ENCODE data around the gene GSTA1.
"Not testable (repeated sequence)": the region's sequence is repeated elsewhere in the genome, so short reads cannot be mapped to it uniquely, and the experiment has no call there.

Gene GSTA1

DNA sequence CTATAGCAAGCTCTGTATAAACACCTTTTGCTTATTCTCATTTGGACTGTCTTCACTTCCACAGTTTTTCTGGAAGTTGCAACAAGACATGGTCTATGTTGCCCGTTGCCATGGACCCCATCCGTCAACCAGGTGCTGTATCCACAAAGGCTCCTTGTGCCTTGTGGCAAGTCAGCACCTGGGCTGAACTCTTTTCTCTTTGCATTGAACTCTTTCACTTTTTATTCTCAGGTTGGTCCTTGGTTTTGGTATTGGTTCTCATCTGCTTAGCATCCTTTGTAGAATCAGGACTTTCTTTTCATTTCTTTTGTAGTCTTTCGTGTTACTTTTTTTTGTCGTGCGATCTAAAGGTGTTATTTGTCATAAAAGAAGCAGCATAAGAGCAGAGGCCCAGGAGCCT lies 5.0 kb upstream of the GSTA1 start:
- no peak for DNase-seq (ENCODE audit: low read depth)

DNA sequence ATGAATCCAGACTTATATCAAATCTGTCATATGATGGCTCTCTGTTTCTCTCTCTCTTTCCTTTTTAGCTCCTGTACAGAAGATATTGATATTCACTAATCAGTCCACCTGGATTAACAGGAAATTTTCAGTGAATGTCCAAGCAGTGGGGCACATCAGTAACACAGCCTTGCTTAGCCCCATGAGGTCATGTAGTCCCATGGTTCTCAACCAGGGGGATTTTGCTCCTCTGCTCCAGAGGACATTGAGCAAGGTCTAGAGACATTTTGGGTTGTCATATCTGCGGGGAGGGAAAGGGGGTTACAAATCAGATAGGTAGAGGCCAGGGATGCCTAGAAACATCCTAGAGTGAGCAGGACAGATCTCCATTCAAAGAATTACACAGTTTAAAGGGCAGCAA lies 810 bp downstream of the GSTA1 start:
- no peak for DNase-seq (ENCODE audit: low read depth)

DNA sequence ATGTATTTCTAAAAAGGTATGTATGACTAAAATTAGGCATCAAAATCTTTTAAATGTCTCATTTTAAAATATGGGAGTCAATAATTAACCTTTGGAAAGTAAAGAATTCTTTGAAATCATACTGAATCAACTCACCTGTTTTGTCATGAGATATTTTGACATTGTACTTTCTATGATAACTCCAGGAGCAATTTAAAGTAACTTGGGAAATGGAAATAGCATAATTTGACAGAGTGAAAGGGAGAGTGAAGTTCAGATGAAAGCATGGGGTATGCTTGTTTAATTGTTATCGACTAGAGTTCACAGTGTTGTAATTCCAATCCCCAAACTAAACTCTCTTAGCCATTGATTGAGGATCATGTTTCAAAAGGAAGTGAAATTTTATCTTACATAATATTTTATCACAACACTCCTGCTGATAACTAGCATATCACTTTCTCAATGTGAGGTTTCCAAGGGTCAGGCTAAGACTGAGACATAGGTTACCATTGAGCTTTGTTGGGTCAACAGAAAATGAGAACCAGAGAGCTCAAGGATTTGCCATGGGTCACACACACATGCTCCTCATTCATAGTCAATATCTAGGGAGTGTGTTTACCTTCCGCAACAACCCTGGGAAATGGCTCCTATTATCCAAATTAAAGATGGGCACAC lies 2.3 kb downstream of the GSTA1 start:
- no peak for DNase-seq (ENCODE audit: low read depth)

DNA sequence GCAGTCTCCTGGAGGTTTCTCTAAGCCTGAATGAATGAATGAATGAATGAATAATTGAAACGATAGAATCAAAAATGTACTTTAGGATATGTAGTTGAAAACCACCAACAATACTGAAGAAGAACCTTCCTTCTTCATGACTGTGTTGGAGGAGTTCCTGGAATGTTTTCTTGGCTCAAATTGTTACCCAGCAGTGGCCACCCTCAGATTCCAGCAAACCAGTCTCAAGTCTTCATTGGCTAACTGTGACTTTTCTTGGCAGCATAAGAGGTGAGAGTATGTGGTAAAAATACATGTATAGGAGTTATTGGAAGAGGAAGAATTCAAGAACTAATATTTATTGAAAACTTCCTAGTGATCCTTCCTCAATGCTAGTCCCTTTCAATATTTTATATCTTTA lies 4.3 kb downstream of the GSTA1 start:
- DNase-seq (ENCODE audit: low read depth), result not testable (repeated sequence)

DNA sequence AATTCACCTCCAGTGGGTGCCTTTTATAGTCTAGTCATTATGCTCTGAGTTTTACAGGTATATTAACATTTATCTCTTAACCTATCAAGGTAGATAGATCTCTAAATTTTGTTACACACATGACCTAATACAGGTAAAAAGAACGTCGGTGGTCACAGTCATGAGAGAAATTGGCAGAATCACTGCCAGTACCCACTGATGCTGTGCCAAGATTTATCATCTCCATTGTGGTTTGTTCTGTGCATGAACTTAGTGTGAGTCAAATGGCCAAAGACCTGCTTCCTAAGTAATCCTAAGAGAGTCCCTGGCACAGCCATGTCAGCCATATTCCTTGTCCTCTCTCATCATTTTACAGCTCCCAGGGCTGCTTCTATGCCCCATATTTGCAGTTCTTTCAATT lies 9.2 kb downstream of the GSTA1 start:
- not testable (repeated sequence) for DNase-seq (ENCODE audit: low read depth)

DNA sequence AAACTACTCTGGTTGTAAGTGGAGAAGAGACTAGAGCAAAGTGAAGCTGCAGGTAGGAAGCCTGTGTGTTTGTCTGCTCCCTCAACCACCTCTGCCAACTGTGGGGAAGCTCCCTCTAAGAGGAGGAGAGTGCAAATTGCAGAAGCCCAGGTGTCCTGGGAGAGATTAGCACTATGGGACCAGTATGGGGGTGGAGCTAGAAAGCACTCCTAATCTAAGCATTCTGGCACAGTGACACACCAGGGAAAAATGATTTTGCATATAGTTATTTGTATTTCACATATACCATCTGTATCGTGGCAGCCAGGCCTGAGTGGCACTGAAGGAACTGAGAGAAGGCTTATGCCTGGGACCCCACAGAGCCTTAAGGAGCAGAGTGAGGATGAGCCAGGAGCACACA lies 12.8 kb downstream of the GSTA1 start:
- no peak for DNase-seq (ENCODE audit: low read depth)

DNA sequence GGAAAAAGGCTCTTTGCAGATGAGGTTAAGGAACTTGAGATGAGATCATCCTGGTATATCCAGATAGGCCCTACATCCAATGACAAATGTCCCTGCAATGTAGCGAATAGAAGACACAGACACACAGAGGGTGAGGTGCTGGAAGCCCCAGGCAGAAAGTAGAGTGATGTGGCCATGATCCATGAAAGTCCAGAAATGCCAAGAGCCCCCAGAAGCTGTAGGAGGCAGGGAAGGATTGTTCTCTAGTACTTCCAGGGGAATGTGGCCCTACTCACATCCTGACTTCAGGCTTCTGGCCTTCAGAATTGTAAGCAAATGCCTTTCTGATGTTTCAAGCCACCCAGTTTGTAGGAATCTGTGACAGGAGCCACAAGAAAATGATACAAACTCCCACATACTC lies 14.0 kb downstream of the GSTA1 start:
- not testable (repeated sequence) for DNase-seq (ENCODE audit: low read depth)

DNA sequence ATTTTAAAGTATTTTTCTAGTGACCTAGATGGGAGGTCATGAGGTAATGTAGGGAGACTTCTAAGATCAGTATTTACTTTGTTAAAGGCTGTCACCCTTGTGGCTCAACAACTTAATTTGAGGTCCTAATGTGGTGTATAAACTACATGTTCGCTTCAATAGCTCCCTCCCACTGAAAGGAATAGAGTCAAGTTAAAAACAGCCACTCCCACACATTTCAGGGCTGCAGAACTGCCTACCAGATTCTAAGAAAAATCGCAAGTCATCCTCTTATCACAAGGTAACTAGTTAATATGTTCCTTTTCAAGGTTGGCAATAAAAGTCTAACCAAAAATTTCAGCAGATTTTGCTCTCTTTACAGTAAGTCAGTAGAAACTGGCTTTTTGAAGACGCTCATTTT lies 15.1 kb downstream of the GSTA1 start:
- DNase-seq (ENCODE audit: low read depth), result no peak

DNA sequence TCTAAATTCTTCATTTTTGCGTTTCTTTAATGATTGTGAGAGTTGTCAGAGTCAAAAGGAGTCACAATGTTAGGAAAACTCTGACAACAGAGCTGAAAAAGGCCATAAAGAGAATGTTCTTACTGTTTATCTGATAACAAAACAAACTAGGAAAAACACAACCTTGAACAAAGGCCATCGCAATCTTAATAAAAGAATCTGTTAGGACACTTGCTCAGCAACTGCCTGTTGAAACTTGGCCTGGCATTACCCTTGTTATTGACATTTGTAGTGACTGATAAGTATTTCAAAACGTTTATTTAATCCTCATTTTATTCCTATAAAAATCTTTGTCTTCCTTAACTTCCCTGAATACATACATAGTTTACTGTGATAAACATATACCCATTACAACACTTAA lies 15.7 kb downstream of the GSTA1 start:
- no peak for DNase-seq (ENCODE audit: low read depth)

DNA sequence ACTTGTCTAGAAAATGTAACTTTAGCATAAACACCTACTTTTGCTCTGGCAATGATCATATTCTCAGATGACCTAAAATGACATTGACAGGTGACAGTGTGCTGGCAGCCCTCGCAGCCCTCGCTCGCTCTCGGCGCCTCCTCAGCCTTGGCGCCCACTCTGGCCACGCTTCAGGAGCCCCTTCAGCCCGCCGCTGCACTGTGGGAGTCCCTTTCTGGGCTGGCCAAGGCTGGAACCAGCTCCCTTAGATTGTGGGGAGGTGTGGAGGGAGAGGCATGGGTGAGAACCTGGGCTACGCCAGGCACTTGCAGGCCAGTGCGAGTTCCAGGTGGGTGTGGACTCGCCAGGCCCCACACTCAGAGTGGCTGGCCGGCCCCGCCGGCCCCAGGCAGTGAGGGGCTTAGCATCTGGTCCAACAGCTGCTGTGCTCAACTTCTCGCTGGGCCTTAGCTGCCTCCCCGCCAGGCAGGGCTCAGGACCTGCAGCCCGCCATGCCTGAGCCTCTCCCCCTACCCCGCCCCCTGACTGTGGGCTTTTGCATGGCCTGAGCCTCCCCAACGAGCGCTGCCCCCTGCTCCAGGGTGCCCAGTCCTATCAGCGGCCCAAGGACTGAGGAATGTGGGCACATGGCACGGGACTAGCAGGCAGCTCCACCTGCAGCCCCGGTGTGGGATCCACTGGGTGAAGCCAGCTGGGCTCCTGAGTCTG lies 17.2 kb downstream of the GSTA1 start:
- DNase-seq (ENCODE audit: low read depth), result no peak

DNA sequence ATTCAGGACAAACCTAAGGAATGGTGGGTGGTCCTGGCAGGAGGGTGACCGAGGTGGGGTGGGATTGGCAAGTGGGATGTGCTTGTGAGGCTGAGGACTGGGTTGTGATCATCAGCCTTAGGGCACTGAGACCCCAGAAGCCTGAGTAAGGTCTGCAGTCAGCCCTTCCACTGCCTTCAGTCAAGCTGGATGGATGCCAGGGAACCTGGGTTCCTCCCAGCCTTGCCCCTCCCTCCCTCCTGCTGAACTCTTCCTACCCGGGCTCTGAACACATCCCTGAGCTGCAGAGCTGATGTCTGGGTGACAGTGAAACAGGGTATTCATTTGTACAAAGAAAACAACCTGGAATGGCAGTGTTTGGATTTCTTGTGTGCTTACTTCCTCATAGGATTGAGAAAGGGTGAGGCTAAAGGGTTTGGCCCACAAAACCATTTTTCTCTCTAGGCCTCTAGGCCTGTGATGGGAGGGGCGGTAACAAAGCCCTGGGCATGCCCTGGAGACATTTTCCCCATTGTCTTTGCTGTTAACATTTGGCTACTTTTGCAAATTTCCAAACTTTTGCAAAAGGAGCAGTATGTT lies 20.8 kb downstream of the GSTA1 start:
- DNase-seq (ENCODE audit: low read depth), result not testable (repeated sequence)

DNA sequence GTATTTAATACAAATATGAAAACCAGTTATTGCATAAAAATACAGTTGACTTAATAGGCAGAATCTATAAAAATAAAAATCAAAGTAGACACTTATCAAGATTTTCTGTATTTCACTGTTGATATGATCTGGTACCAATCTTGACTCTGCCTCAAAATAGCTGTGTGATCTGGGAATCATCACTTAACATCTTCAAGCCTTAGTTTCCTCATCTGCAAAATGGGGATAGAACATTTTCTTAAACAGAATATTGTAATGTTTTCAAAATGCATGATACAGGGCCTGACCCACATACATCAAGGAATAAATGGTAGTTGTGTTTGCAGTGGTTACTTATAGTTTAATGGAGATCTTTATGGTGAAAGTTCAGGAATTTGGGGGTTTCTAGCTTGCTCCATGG lies 21.4 kb downstream of the GSTA1 start:
- DNase-seq (ENCODE audit: low read depth), result not testable (repeated sequence)

DNA sequence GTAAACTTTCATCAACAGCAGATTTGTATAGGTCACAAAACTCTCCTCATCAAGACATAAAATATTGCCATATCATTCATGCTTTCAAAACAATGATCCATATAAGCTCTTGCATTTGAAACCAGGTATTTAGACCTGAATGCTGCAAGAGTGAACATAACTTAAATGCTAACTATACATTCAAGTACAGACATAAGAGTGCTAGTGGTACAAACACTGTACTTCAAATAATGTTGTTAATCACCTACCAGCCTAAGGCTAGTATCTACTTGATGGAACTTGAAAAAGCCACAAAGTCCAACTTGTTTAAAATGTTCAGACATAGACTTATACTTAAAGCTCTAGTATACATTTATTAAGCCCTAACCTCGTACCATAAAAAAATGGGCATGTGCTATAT lies 24.4 kb downstream of the GSTA1 start:
- no peak for DNase-seq (ENCODE audit: low read depth)

DNA sequence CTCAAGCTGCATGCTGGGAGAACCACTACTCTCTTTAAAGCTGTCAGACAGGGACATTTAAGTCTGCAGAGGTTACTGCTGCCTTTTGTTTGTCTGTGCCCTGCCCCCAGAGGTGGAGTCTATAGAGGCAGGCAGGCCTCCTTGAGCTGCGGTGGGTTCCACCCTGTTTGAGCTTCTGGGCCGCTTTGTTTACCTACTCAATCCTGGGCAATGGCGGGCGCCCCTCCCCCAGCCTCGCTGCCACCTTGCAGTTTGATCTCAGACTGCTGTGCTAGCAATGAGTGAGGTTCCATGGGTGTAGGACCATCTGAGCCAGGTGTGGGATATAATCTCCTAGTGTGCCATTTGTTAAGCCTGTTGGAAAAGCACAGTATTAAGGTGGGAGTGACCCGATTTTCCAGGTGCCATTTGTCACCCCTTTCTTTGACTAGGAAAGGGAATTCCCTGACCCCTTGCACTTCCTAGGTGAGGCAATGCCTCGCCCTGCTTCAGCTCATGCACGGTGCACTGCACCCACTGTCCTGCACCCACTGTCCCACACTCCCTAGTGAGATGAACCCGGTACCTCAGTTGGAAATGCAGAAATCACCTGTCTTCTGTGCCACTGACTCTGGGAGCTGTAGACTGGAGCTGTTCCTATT lies 26.8 kb downstream of the GSTA1 start:
- DNase-seq (ENCODE audit: low read depth), result not testable (repeated sequence)

DNA sequence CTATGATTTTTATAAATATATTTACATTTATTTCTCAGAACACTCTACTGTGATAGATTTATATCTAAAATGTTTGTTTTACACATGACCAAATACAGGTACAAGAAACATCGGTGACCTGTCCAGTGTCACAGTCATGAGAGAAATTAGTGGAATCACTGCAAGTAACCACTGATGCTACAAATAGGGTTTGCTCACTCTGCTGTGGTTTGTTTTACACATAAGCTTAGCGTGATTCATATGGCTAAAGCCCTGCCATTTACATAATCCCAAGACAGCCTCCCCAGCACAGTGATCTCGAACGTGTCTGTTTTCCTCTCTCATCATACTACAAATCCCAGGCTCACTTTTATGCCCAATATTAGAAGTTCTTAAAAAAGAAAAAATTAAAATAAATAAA lies 34.2 kb downstream of the GSTA1 start:
- DNase-seq (ENCODE audit: low read depth), result not testable (repeated sequence)

DNA sequence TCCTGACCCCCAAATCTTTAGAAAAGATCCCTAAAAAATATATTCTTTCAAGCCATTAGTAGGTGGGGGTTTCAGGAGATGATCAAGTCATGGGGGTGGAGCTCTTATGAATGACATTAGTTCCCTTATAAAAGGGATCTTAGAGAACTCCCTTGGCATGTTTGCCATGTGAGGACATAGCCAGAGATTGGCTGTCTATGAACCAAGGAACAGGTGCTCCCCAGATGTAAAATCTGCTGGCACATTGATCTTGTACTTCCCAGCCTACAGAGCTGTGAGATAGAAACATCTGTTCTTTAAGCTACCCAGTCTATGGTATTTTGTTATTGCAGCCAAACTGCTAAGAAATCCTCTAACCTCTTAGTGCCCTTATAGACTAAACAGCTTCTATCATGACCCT lies 36.0 kb downstream of the GSTA1 start:
- DNase-seq (ENCODE audit: low read depth), result not testable (repeated sequence)

DNA sequence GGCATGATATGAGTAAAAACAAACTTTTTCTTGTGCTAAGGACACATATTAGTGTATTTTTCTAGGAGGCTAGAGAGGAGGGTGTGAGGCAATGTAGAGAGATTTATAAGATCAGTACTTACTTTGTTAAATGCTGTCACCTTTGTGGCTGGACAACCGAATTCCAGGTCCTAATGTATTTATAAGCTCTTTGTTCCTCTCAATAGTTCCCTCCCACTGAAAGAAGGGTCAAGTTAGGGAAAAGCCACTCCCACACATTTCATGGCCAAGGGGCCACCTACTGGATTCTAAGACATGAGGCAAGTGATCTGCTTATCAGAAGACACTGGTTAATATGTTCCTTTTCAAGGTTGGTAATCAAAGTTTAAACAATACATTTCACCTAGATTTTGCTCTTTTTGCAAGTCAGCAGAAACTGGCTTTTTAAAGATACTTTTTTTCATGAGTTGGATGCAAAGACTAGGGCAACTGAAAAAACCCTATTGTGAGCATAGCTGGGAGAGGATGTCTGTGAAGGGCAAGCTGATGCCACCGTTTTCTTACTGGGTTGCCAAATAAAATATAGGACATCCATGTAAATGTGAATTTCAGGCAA lies 40.2 kb downstream of the GSTA1 start, which contains the start of gene GSTA2:
Gene GSTA2 (minus strand): TSS at position 154 of the 595 bp plus-strand sequence. CDS start 5,528 bp downstream, outside the sequence.
- DNase-seq (ENCODE audit: low read depth), result not testable (repeated sequence)

DNA sequence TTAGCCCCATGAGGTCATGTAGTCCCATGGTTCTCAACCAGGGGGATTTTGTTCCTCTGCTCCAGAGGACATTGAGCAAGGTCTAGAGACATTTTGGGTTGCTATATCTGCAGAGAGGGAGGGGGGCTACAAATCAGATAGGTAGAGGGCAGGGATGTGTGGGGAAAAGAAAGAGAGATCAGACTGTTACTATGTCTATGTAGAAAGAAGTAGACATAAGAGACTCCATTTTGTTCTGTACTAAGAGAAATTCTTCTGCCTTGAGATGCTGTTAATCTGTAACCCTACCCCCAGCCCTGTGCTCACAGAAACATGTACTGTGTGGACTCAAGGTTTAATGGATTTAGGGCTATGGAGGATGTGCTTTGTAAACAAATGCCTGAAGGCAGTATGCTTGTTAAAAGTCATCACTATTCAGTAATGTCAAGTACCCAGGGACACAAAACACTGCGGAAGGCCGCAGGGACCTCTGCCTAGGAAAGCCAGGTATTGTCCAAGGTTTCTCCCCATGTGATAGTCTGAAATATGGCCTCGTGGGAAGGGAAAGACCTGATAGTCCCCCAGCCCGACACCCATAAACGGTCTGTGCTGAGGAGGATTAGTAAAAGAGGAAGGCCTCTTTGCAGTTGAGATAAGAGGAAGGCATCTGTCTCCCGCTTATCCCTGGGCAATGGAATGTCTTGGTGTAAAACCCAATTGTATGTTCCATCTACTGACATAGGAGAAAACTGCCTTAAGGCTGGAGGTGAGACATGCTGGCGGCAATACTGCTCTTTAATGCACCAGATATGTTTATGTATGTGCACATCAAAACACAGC lies 41.7 kb downstream of the GSTA1 start:
- DNase-seq (ENCODE audit: low read depth), result not testable (repeated sequence)

DNA sequence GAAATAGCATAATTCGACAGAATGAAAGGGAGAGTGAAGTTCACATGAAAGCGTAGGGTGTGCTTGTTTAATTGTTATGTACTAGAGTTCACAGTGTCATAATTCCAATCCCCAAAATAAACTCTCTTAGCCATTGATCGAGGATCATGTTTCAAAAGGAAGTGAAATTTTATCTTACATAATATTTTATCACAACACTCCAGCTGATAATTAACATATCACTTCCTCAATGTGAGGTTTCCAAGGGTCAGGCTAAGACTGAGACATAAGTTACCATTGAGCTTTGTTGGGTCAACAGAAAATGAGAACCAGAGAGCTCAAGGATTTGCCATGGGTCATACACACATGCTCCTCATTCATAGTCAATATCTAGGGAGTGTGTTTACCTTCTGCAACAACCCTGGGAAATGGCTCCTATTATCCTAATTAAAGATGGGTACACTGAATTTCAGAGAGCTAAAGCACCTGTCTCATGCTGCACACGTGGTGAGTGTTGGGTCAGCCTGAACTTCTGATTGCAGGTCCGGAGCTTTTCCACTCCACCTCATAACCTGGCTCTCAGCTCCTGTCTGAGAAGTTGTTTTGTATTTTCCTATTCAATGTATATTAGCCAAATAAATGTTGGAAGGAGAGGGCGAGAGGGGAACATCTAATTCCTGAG lies 43.4 kb downstream of the GSTA1 start:
- no peak for DNase-seq (ENCODE audit: low read depth)

DNA sequence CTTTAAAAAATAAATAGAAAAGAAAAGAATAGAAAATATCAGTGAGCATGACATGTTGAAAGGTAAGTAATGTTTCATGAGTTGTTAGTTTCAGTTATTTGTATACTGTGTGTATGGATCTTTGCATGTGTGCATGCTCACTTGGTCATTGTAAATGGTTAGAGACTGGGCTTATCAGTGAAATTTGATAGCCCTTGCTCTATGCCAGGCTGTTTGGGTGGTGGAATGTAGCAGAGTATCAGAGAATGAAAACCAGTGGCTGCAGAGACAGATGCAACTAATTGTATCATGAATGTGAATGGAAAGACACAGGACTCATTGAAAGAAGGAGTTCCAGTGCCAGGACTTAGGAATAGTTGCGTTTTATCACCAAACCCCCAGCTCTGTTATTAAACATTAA lies 44.5 kb downstream of the GSTA1 start:
- no peak for DNase-seq (ENCODE audit: low read depth)

All from stimulated activated CD8-positive, alpha-beta memory T cell treated with anti-CD3 and anti-CD28 coated beads, Interleukin-15, amount 100 ng/mL, for 24 hours (primary cell).